K562 (cell line): ENCODE data around the gene ATL3. TPM values are rescaled to one million over a fixed set of nuclear protein-coding genes. Genes with fewer than 3 reads are reported as not detected.
A peak's percentile ranks its signal among the peaks of the same experiment; 100 is the strongest.

Source experiments
- FOXA3 ChIP-seq, 2 experiments: fragments of 450-650 bp in 1 of 2; sonication (generic) in 1 of 2; formaldehyde crosslinking; IDR thresholded peaks in 1 of 2; conservative IDR thresholded peaks in 1 of 2; 2 replicates each; pipeline versions ENCODE4 v1.4.0 to v1.8.0; 2020 to 2022; ENCODE audit warnings: mild to moderate bottlenecking in 2 of 2, missing genetic modification reagents in 1 of 2
- ZBTB40 ChIP-seq, 2 experiments: fragments of 450-650 bp in 1 of 2; sonication (generic) in 1 of 2; formaldehyde crosslinking in 1 of 2; IDR thresholded peaks; 2 replicates each; pipeline versions ENCODE4 v1.7.1 to v1.9.0; 2016 to 2022; ENCODE audit warnings: inconsistent platforms in 1 of 2, mild to moderate bottlenecking in 1 of 2, missing genetic modification reagents in 1 of 2
- ZBTB7A ChIP-seq: IDR thresholded peaks from 2 replicates; pipeline ENCODE4 v1.6.1; 2011; ENCODE audit warnings: low read depth, mild to moderate bottlenecking, low read length, moderate library complexity, borderline replicate concordance; ENCODE audit not compliant: control insufficient read depth
- ZEB2 ChIP-seq: fragments of 450-650 bp; IDR thresholded peaks from 2 replicates; pipeline ENCODE4 v1.6.1; 2016
- ZNF316 ChIP-seq: fragments of 450-650 bp; IDR thresholded peaks from 2 replicates; pipeline ENCODE4 v1.6.1; 2016
- ZNF407 ChIP-seq: fragments of 450-650 bp; IDR thresholded peaks from 2 replicates; pipeline ENCODE4 v1.6.1; 2016; ENCODE audit warnings: low read depth
- polyA plus RNA-seq, 8 experiments: library from polyadenylated mRNA; depleted of rRNA in 4 of 8; stranded (reverse) in 5 of 8; unstranded in 3 of 8; fragments of >200 nt; fragmentation: Nextera tagmentation in 2 of 8; fragmentation: Illumina TruSeq in 1 of 8; extraction: Ambion mirVana in 2 of 8; extraction: Trizol in 1 of 8; gene quantifications; 2 replicates each; pipeline versions ENCODE4 v1.2.1 to v1.2.3, GENCODE V29; 2011 to 2014; ENCODE audit warnings: inconsistent platforms in 1 of 8, missing spikeins in 1 of 8
- total RNA-seq, 7 experiments: library from RNA; depleted of rRNA in 6 of 7; stranded (reverse); fragments of >200 nt in 6 of 7; fragmentation: Illumina TruSeq in 2 of 7; extraction: Trizol in 2 of 7; gene quantifications; 2 replicates each; pipeline versions ENCODE4 v1.2.1 to v1.2.3, GENCODE V29; 2011 to 2021; ENCODE audit warnings: low replicate concordance in 1 of 7

ATL3 gene
- total and polyA plus RNA-seq, 9 of the 15 experiments (the other 6 are each of a cell fraction or from before 2014, with no cell fraction given) = 18.2 to 39.8 (median 23.9) TPM

GRCh38 chr11:63682066-63683021 is 11.2 kb upstream of the ATL3 start (continued):
- TF ChIP-seq ZNF316 = no peak; the same call in 1 of the 2 replicates
- TF ChIP-seq FOXA3 (CRISPR knock-in tag; conservative IDR thresholded peaks at IDR 0.05 in 1 of 2, IDR thresholded peaks at IDR 0.05 in 1 of 2) = peak in 1 of 2 experiments; percentile 85; a peak in 2 of 4 replicates
- TF ChIP-seq ZBTB40 (IDR thresholded peaks at IDR 0.05) = peak; percentile 41; the same call in 1 of the 2 replicates
- TF ChIP-seq ZBTB40 (CRISPR knock-in tag; IDR thresholded peaks at IDR 0.05) = no peak
- no peak for TF ChIP-seq ZNF407
- no peak for TF ChIP-seq ZBTB7A
- TF ChIP-seq ZEB2 = peak; percentile 80
